HCT116 (cell line): Measurements from ENCODE around the gene CDC45. TPM values are rescaled to one million over a fixed set of nuclear protein-coding genes. Genes with fewer than 3 reads are reported as not detected.

Experiments used
- ATAC-seq: fragments of 200-7000 bp; cut with Tn5 transposase; 2 replicates; pipeline ENCODE4 v1.9.1; 2020; ENCODE audit warnings: mild to moderate bottlenecking, moderate library complexity
- BruUV-seq: library from RNA; stranded (reverse); fragments of 400-500 nt; replicated peaks from 2 replicates; lab custom pipeline; 2021; lab: Mats Ljungman, UMichigan
- CTCF ChIA-PET: fragments of 300-600 bp; sonication (Branson Sonifier 250); formaldehyde crosslinking; loops from one replicate; lab custom pipeline; 2021; ENCODE audit warnings: antibody characterized with exemption; lab: Charles Lee
- POLR2A ChIA-PET: fragments of 300-600, 350-600 bp; sonication (Branson Sonifier 250); formaldehyde crosslinking; loops from one replicate; lab custom pipeline; 2021; ENCODE audit warnings: antibody characterized with exemption; lab: Charles Lee
- RAD21 ChIA-PET, 2 experiments: fragments of 300-600 bp; sonication (Branson Sonifier 250); formaldehyde crosslinking; loops; one replicate each; lab custom pipeline; 2023; ENCODE audit warnings: low total read pairs in 2 of 2; ENCODE audit not compliant: uncharacterized antibody in 2 of 2, unreplicated experiment in 2 of 2, low non-redundant PET in 1 of 2; lab: Charles Lee
- DNase-seq: peaks from one replicate; pipeline ENCODE4 v3.0.0-alpha.2; 2010; ENCODE audit warnings: low read depth, low spot score
- H2AFZ ChIP-seq: fragments of 200-600 bp; shearing (Covaris generic), sonication (generic); 2 replicates; pipeline ENCODE4 v1.6.1; 2017; ENCODE audit warnings: low read depth, mixed run types, mixed read lengths, antibody characterized with exemption, low read length; ENCODE audit not compliant: poor library complexity, severe bottlenecking
- H3K27ac ChIP-seq: 2 replicates; pipeline ENCODE4 v1.5.1; 2012; ENCODE audit warnings: low read depth, low read length
- H3K27me3 ChIP-seq: fragments of 200-600 bp; sonication (generic); 2 replicates; pipeline ENCODE4 v1.6.1; 2016; ENCODE audit warnings: mixed run types, low read length, mixed read lengths; ENCODE audit not compliant: insufficient read depth
- H3K36me3 ChIP-seq, 2 experiments: fragments of 200-500 bp in 1 of 2; fragments of 200-600 bp in 1 of 2; sonication (Bioruptor generic) in 1 of 2; sonication (generic) in 1 of 2; 2 replicates each; pipeline versions ENCODE4 v1.5.1 to v1.6.1; 2014 to 2016; ENCODE audit warnings: low read length in 2 of 2, inconsistent platforms in 1 of 2, mixed read lengths in 1 of 2, mixed run types in 1 of 2; ENCODE audit not compliant: insufficient read depth in 2 of 2, control insufficient read depth in 1 of 2
- H3K4me1 ChIP-seq, 2 experiments: fragments of 200-600 bp in 1 of 2; sonication (generic) in 1 of 2; 2 replicates each; pipeline versions ENCODE4 v1.5.1 to v1.6.1; 2012 to 2017; ENCODE audit warnings: low read length in 2 of 2, inconsistent platforms in 1 of 2, mild to moderate bottlenecking in 1 of 2, mixed read lengths in 1 of 2, mixed run types in 1 of 2, moderate library complexity in 1 of 2; ENCODE audit not compliant: insufficient read depth in 2 of 2, control insufficient read depth in 1 of 2
- H3K4me2 ChIP-seq: fragments of 200-600 bp; sonication (generic); 2 replicates; pipeline ENCODE4 v1.6.1; 2017; ENCODE audit warnings: mixed run types, low read length, mixed read lengths
- H3K4me3 ChIP-seq, 2 experiments: fragments of 200-600 bp in 1 of 2; sonication (generic) in 1 of 2; replicated peaks in 1 of 2; 2 replicates each; pipeline ENCODE4 v1.5.1; 2011 to 2016; ENCODE audit warnings: low read length in 2 of 2, control low read depth in 1 of 2, low read depth in 1 of 2, mild to moderate bottlenecking in 1 of 2, mixed read lengths in 1 of 2, mixed run types in 1 of 2
- H3K79me2 ChIP-seq: fragments of 200-600 bp; sonication (generic); 2 replicates; pipeline ENCODE4 v1.6.1; 2017; ENCODE audit warnings: mild to moderate bottlenecking, mixed run types, low read length, moderate library complexity, mixed read lengths; ENCODE audit not compliant: insufficient read depth
- H3K9ac ChIP-seq: fragments of 200-600 bp; sonication (generic); 2 replicates; pipeline ENCODE4 v1.6.1; 2016; ENCODE audit warnings: low read length, mixed read lengths
- H3K9me2 ChIP-seq: fragments of 200-600 bp; sonication (generic), shearing (Covaris generic); 2 replicates; pipeline ENCODE4 v1.6.1; 2017; ENCODE audit warnings: mixed run types, mild to moderate bottlenecking, moderate library complexity; ENCODE audit not compliant: insufficient read depth
- H3K9me3 ChIP-seq, 2 experiments: fragments of 200-500 bp in 1 of 2; fragments of 200-600 bp in 1 of 2; sonication (Bioruptor generic) in 1 of 2; sonication (generic) in 1 of 2; 2 replicates each; pipeline ENCODE4 v1.6.1; 2014 to 2017; ENCODE audit warnings: low read length in 2 of 2, mixed read lengths in 2 of 2, inconsistent platforms in 1 of 2, low read depth in 1 of 2, mild to moderate bottlenecking in 1 of 2, mixed run types in 1 of 2, moderate library complexity in 1 of 2; ENCODE audit not compliant: control insufficient read depth in 1 of 2, insufficient read depth in 1 of 2
- H4K20me1 ChIP-seq: fragments of 200-600 bp; sonication (generic), shearing (Covaris generic); 2 replicates; pipeline ENCODE4 v1.6.1; 2017; ENCODE audit warnings: mixed run types, mild to moderate bottlenecking, moderate library complexity; ENCODE audit not compliant: insufficient read depth
- CBX3 ChIP-seq: IDR thresholded peaks from 2 replicates; pipeline ENCODE4 v1.6.1; 2012; ENCODE audit warnings: low read depth
- CEBPB ChIP-seq: IDR thresholded peaks from 2 replicates; pipeline ENCODE4 v1.6.1; 2012; ENCODE audit warnings: low read depth
- EGR1 ChIP-seq: IDR thresholded peaks from 2 replicates; pipeline ENCODE4 v1.6.1; 2012; ENCODE audit warnings: low read depth
- ELF1 ChIP-seq: IDR thresholded peaks from 2 replicates; pipeline ENCODE4 v1.6.1; 2012; ENCODE audit warnings: low read depth, borderline replicate concordance
- FOSL1 ChIP-seq: IDR thresholded peaks from 2 replicates; pipeline ENCODE4 v1.6.1; 2012; ENCODE audit warnings: low read depth
- POLR2A ChIP-seq: IDR thresholded peaks from 2 replicates; pipeline ENCODE4 v1.7.0; 2011; ENCODE audit warnings: borderline replicate concordance; ENCODE audit not compliant: insufficient read depth, insufficient read length; ENCODE audit errors: extremely low read depth
- POLR2AphosphoS5 ChIP-seq: IDR thresholded peaks from 2 replicates; pipeline ENCODE4 v1.6.1; 2011; ENCODE audit warnings: mild to moderate bottlenecking, low read depth, low read length, moderate library complexity
- SIN3A ChIP-seq: IDR thresholded peaks from 2 replicates; pipeline ENCODE4 v1.6.1; 2012; ENCODE audit warnings: low read depth
- SP1 ChIP-seq: IDR thresholded peaks from 2 replicates; pipeline ENCODE4 v1.6.1; 2012; ENCODE audit warnings: low read depth
- SRF ChIP-seq: IDR thresholded peaks from 2 replicates; pipeline ENCODE4 v1.6.1; 2012; ENCODE audit warnings: low read depth
- TCF7L2 ChIP-seq: IDR thresholded peaks from 2 replicates; pipeline ENCODE4 v1.7.0; 2011; ENCODE audit warnings: borderline replicate concordance, inconsistent platforms; ENCODE audit not compliant: insufficient read depth, insufficient read length; ENCODE audit errors: extremely low read depth
- YY1 ChIP-seq: IDR thresholded peaks from 2 replicates; pipeline ENCODE4 v1.6.1; 2011; ENCODE audit warnings: low read length, low read depth, moderate library complexity, mild to moderate bottlenecking; ENCODE audit not compliant: insufficient replicate concordance; ENCODE audit errors: extremely low read depth
- ZFX ChIP-seq: fragments of 450-650 bp; IDR thresholded peaks from 2 replicates; pipeline ENCODE4 v1.6.1; 2017
- ZNF274 ChIP-seq: fragments of 200-500 bp; sonication (Bioruptor generic); IDR thresholded peaks from 2 replicates; pipeline ENCODE4 v1.6.1; 2014; ENCODE audit warnings: mild to moderate bottlenecking, low read depth, low read length, inconsistent platforms
- intact Hi-C: fragments of 100-400 bp; cut with micrococcal nuclease; formaldehyde crosslinking; loops from 2 replicates; pipeline ENCODE4 v1.10.0; 2022
- total RNA-seq: library from RNA; stranded (reverse); gene quantifications from one replicate; pipeline ENCODE4 v1.2.1, GENCODE V29; 2021; ENCODE audit not compliant: unreplicated experiment
- TF ChIP-seq, protein P1 (sequence below): IDR thresholded peaks from 2 replicates; pipeline ENCODE4 v1.6.1; 2011; ENCODE audit warnings: mild to moderate bottlenecking, low read length, moderate library complexity; ENCODE audit not compliant: insufficient replicate concordance; ENCODE audit errors: extremely low read depth
- TF ChIP-seq, protein P2 (sequence below), 3 experiments: fragments of 200-600 bp in 1 of 3; sonication (generic) in 1 of 3; IDR thresholded peaks in 2 of 3; conservative IDR thresholded peaks in 1 of 3; 2 replicates each; pipeline ENCODE4 v1.5.1; 2012 to 2017; ENCODE audit warnings: low read depth in 2 of 3, low read length in 2 of 3, antibody characterized with exemption in 1 of 3, borderline replicate concordance in 1 of 3, control low read depth in 1 of 3, mild to moderate bottlenecking in 1 of 3, mixed read lengths in 1 of 3, mixed run types in 1 of 3, moderate library complexity in 1 of 3; ENCODE audit not compliant: insufficient read depth in 1 of 3
- TF ChIP-seq, protein P3 (sequence below): IDR thresholded peaks from 2 replicates; pipeline ENCODE4 v1.6.1; 2012
- TF ChIP-seq, protein P4 (sequence below): IDR thresholded peaks from 2 replicates; pipeline ENCODE4 v1.6.1; 2012

CDC45 gene
- total RNA-seq, 1 experiment from 2014 or later, result 43.4 TPM

DNA sequence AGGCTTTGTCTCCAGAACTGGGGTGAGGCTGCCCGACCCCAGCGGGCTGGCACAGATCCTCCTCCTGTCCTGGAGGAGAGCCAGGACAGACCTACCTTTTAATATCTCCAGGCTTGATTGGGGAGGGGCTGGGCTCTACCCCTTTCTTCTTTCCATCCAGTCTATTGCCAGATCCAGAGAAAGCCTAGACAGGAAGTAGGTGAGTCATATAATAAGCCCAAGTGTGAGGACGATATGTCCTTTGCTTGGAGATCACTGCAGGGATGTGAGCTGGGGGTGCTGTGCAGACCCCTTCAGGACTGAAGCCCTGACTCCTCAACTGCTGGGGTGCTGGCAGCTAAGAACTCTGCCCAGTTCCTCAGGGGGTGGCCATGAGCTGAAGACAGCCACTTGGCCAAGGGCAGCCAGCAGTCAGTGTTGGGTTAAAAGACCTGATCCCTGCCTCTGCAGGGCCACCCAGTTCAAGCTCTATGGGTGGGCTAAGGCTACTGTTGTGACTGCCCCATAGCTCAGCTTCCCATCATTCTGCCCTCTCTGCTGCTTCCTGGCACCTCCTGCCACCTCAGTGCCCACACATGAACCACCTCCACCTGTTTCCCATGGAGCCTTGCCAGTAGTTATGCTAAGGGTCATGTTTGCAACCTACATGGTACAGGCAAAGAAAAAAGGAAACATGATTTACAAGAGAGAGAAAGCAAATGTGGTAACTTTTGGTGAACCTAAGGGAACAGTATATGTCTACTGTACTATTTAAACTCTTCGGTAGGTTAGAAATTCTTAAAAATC is 23.9 kb upstream of the CDC45 start (continued):
- TF ChIP-seq, protein P1, sequence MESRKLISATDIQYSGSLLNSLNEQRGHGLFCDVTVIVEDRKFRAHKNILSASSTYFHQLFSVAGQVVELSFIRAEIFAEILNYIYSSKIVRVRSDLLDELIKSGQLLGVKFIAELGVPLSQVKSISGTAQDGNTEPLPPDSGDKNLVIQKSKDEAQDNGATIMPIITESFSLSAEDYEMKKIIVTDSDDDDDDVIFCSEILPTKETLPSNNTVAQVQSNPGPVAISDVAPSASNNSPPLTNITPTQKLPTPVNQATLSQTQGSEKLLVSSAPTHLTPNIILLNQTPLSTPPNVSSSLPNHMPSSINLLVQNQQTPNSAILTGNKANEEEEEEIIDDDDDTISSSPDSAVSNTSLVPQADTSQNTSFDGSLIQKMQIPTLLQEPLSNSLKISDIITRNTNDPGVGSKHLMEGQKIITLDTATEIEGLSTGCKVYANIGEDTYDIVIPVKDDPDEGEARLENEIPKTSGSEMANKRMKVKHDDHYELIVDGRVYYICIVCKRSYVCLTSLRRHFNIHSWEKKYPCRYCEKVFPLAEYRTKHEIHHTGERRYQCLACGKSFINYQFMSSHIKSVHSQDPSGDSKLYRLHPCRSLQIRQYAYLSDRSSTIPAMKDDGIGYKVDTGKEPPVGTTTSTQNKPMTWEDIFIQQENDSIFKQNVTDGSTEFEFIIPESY, result no peak
- no peak for TF ChIP-seq CEBPB
- no peak for TF ChIP-seq SP1
- TF ChIP-seq, all 23 proteins: peak for 0

DNA sequence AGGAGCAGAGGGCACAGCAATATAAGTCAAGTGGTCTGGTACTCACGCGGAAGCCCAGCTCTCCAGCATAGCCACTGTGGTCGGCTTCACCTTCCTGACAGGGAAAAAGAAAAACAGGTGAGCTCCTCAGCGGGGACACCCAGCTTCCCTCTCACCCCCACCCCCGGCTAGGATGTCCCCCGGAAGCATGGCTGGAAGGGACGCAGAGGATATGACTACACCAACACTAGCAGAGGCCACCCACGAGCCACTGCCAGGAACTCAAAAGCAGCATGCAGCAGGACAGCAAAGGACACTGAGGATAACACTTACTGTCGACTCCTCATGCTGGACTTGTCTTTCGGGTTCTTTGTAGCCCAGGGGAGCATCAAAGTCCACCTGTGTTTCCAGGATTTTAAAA is 23.2 kb upstream of the CDC45 start:
- H3K9ac ChIP-seq, result no peak overlapping the region
- intact Hi-C loops, result no loop called here
- H2AFZ ChIP-seq, result no peak overlapping the region
- no peaks in the 10 kb centered on the region for H3K9me3 ChIP-seq
- H3K9me2 ChIP-seq, result no peaks in the 10 kb centered on the region
- ChIA-PET CTCF (no interaction called here), RAD21 (no interaction called here), POLR2A (no interaction called here)
- H3K36me3 ChIP-seq, result peaks cover 39 to 47% of the 10 kb centered on the region in 2 experiments
- no peaks in the 10 kb centered on the region for H4K20me1 ChIP-seq
- peaks cover 3% of the 10 kb centered on the region; the same call in 1 of the 2 replicates for H3K79me2 ChIP-seq
- DNase-seq, result no peak
- BruUV-seq, result no TSS peak
- H3K4me2 ChIP-seq, result no peak overlapping the region
- H3K27me3 ChIP-seq, result no peaks in the 10 kb centered on the region
- no peak overlapping the region for H3K4me3 ChIP-seq
- H3K27ac ChIP-seq, result no peak overlapping the region
- no peak for ATAC-seq
- no peaks in the 10 kb centered on the region for H3K4me1 ChIP-seq
- TF ChIP-seq, protein P1, result no peak
- TF ChIP-seq, protein P2, sequence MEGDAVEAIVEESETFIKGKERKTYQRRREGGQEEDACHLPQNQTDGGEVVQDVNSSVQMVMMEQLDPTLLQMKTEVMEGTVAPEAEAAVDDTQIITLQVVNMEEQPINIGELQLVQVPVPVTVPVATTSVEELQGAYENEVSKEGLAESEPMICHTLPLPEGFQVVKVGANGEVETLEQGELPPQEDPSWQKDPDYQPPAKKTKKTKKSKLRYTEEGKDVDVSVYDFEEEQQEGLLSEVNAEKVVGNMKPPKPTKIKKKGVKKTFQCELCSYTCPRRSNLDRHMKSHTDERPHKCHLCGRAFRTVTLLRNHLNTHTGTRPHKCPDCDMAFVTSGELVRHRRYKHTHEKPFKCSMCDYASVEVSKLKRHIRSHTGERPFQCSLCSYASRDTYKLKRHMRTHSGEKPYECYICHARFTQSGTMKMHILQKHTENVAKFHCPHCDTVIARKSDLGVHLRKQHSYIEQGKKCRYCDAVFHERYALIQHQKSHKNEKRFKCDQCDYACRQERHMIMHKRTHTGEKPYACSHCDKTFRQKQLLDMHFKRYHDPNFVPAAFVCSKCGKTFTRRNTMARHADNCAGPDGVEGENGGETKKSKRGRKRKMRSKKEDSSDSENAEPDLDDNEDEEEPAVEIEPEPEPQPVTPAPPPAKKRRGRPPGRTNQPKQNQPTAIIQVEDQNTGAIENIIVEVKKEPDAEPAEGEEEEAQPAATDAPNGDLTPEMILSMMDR (IDR thresholded peaks at IDR 0.05 in 2 of 3, conservative IDR thresholded peaks at IDR 0.05 in 1 of 3; ENCODE audit: borderline replicate concordance in 1 of 3, insufficient read depth in 1 of 3, low read depth in 2 of 3, low read length in 2 of 3), result no peak
- TF ChIP-seq CBX3 (no peak), POLR2AphosphoS5 (no peak), SIN3A (no peak), YY1 (no peak), SP1 (no peak), CEBPB (no peak), TCF7L2 (no peak), ZNF274 (no peak), EGR1 (no peak), ELF1 (no peak), SRF (no peak), POLR2A (no peak), FOSL1 (no peak), ZFX (no peak)
- TF ChIP-seq, protein P3, sequence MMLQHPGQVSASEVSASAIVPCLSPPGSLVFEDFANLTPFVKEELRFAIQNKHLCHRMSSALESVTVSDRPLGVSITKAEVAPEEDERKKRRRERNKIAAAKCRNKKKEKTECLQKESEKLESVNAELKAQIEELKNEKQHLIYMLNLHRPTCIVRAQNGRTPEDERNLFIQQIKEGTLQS, result no peak
- TF ChIP-seq, protein P4, sequence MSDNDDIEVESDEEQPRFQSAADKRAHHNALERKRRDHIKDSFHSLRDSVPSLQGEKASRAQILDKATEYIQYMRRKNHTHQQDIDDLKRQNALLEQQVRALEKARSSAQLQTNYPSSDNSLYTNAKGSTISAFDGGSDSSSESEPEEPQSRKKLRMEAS, result no peak
